ENCODE data around the gene SH3PXD2A. TPM values are rescaled to one million over a fixed set of nuclear protein-coding genes. Genes with fewer than 3 reads are reported as not detected.

Gene SH3PXD2A
- total RNA-seq, 4 donors from 2014 or later: 26.5 to 56.9 (median 33.3) TPM

- no peak overlapping the region for H3K27ac ChIP-seq
- H3K4me1 ChIP-seq: peaks cover 13 to 44% (median 24%) of the 10 kb centered on the region in 4 donors
- H3K4me3 ChIP-seq: no peak overlapping the region
- no peaks in the 10 kb centered on the region for H3K9me3 ChIP-seq
- WGBS, 2 donors (ENCODE audit: low coverage in 1 of 2): 88% methylated on average over 6 of the region's 6 CpGs; no CpG with 5 or more reads in 1 of the 2 donors
- DNase-seq: no peak
- H3K27me3 ChIP-seq: no peaks in the 10 kb centered on the region
- H3K36me3 ChIP-seq: no peaks in the 10 kb centered on the region
- intact Hi-C loops (cut with DNase I; ENCODE audit: low total_unique reads) (no loop called here), in situ Hi-C loops (cut with MboI; ENCODE audit: low pct_ligation_motif_present in 1 of 4, low pct_unique_long_range_greater_than_20kb in 1 of 4, low sequenced_read_pairs in 3 of 4) (no loop called here)
- TF ChIP-seq POLR2AphosphoS5 (IDR thresholded peaks at IDR 0.05) (no peak), EP300 (IDR thresholded peaks at IDR 0.05; ENCODE audit: low read depth) (no peak), POLR2A (IDR thresholded peaks at IDR 0.05) (no peak)
- TF ChIP-seq, protein P1, sequence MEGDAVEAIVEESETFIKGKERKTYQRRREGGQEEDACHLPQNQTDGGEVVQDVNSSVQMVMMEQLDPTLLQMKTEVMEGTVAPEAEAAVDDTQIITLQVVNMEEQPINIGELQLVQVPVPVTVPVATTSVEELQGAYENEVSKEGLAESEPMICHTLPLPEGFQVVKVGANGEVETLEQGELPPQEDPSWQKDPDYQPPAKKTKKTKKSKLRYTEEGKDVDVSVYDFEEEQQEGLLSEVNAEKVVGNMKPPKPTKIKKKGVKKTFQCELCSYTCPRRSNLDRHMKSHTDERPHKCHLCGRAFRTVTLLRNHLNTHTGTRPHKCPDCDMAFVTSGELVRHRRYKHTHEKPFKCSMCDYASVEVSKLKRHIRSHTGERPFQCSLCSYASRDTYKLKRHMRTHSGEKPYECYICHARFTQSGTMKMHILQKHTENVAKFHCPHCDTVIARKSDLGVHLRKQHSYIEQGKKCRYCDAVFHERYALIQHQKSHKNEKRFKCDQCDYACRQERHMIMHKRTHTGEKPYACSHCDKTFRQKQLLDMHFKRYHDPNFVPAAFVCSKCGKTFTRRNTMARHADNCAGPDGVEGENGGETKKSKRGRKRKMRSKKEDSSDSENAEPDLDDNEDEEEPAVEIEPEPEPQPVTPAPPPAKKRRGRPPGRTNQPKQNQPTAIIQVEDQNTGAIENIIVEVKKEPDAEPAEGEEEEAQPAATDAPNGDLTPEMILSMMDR (IDR thresholded peaks at IDR 0.05): no peak
These were observed 47.4 kb downstream of the SH3PXD2A start for GRCh38 chr10:103807996-103808395.

DNA sequence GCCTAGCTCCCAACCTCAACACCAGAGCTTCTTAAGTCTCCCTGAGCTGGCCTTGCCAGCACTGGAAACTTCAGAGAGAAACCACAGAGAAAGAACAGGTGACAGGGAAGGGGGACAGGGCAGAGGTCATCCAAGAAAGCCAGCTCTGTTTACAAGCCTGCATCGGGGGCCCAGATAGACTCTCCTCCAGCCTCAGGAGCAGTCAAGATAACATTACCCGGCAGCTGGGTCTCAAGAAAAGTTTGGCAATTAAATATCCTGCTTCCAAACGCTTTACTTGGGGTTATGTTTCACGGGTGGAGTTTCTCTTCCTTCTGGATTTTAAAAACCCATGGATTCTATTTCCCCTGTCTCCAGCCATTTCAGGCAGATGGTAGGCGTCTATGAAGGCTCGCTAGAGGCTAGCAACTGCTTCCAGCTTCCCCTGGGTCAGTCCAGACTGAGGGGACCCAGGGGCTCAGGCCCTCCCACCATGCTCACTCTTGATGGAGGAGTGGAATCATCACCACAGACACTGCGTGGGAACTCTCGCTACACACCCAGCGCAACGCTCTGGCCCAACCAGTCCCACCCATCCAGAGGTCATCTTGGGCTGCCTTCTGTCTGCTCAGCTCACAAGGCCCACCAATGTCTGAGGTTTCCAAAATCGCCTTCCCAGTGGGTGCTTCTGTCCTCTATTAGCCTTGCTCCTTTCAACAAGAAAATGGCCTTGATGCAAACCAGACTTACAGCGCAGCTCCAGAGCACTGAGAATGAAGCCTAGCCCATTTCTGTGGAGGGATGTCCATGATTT is 48.8 kb downstream of the SH3PXD2A start:
- TF ChIP-seq POLR2A (IDR thresholded peaks at IDR 0.05) (no peak), EP300 (IDR thresholded peaks at IDR 0.05; ENCODE audit: low read depth) (no peak), POLR2AphosphoS5 (IDR thresholded peaks at IDR 0.05) (no peak)
- TF ChIP-seq, protein P1 (IDR thresholded peaks at IDR 0.05): no peak
- peaks cover 11 to 40% (median 22%) of the 10 kb centered on the region in 4 donors for H3K4me1 ChIP-seq
- 29 to 75% methylated on average over 4 to 12 of the region's 12 CpGs for WGBS, 2 donors (ENCODE audit: low coverage in 1 of 2)
- intact Hi-C loops (cut with DNase I; ENCODE audit: low total_unique reads) (no loop called here), in situ Hi-C loops (cut with MboI; ENCODE audit: low pct_ligation_motif_present in 1 of 4, low pct_unique_long_range_greater_than_20kb in 1 of 4, low sequenced_read_pairs in 3 of 4) (no loop called here)
- H3K4me3 ChIP-seq: no peak overlapping the region
- H3K27me3 ChIP-seq: no peaks in the 10 kb centered on the region
- H3K9me3 ChIP-seq: no peaks in the 10 kb centered on the region
- H3K27ac ChIP-seq: no peak overlapping the region
- DNase-seq: no peak
- H3K36me3 ChIP-seq: no peaks in the 10 kb centered on the region

DNA sequence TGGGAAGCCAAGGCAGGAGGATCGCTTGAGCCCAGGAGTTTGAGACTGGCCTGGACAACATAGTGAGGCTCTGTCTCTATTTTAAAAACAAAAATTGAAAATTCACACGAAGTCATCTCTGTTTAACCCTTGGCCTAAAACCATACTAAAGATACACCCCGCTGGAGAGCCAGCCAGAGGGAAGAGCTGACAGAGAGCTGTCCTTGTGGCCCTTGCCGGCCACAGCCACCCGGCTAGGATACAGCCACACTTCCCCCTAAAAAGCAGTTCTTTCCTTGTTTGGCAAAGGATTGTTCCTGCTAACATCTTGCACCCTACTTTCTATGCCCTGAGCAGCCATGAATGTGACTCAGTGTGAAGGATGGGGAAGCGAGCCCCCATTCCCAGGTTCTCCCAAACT is 49.6 kb downstream of the SH3PXD2A start:
- in situ Hi-C loops (cut with MboI; ENCODE audit: low pct_ligation_motif_present in 1 of 4, low pct_unique_long_range_greater_than_20kb in 1 of 4, low sequenced_read_pairs in 3 of 4): no loop called here
- DNase-seq: no peak
- 84 to 100% methylated on average over 1 to 6 of the region's 6 CpGs for WGBS, 2 donors (ENCODE audit: low coverage in 1 of 2)
- TF ChIP-seq, protein P1 (IDR thresholded peaks at IDR 0.05): no peak
- TF ChIP-seq POLR2A (IDR thresholded peaks at IDR 0.05): no peak
- TF ChIP-seq POLR2AphosphoS5 (IDR thresholded peaks at IDR 0.05): no peak
- no peak for TF ChIP-seq EP300 (IDR thresholded peaks at IDR 0.05; ENCODE audit: low read depth)
- Histone ChIP-seq H3K4me1 (peaks cover 13 to 39% (median 23%) of the 10 kb centered on the region in 4 donors), H3K27ac (no peak overlapping the region), H3K4me3 (no peak overlapping the region), H3K27me3 (no peaks in the 10 kb centered on the region), H3K9me3 (no peaks in the 10 kb centered on the region), H3K36me3 (no peaks in the 10 kb centered on the region)
- intact Hi-C loops (cut with DNase I; ENCODE audit: low total_unique reads): no loop called here

GRCh38 chr10:103804871-103805270 is 50.5 kb downstream of the SH3PXD2A start:
- H3K4me3 ChIP-seq: no peak overlapping the region
- in situ Hi-C loops (cut with MboI; ENCODE audit: low pct_ligation_motif_present in 1 of 4, low pct_unique_long_range_greater_than_20kb in 1 of 4, low sequenced_read_pairs in 3 of 4): no loop called here
- no peak for TF ChIP-seq POLR2A (IDR thresholded peaks at IDR 0.05)
- no peaks in the 10 kb centered on the region for H3K27me3 ChIP-seq
- H3K27ac ChIP-seq: no peak overlapping the region
- peaks cover 17 to 48% (median 30%) of the 10 kb centered on the region in 4 donors for H3K4me1 ChIP-seq
- 98% methylated on average over 4 of the region's 4 CpGs; no CpG with 5 or more reads in 1 of the 2 donors for WGBS, 2 donors (ENCODE audit: low coverage in 1 of 2)
- intact Hi-C loops (cut with DNase I; ENCODE audit: low total_unique reads): no loop called here
- no peaks in the 10 kb centered on the region for H3K9me3 ChIP-seq
- no peak for DNase-seq
- no peaks in the 10 kb centered on the region for H3K36me3 ChIP-seq
